Panc1 (cell line): ENCODE results near the gene SH3BGR. TPM values are rescaled to one million over a fixed set of nuclear protein-coding genes. Genes with fewer than 3 reads are reported as not detected.
A peak's percentile ranks its signal among the peaks of the same experiment; 100 is the strongest.

ENCODE experiments used
- ATAC-seq: fragments of 200-7000 bp; cut with Tn5 transposase; 2 replicates; pipeline ENCODE4 v1.9.1; 2020; ENCODE audit warnings: mild to moderate bottlenecking, moderate library complexity
- BruUV-seq: library from RNA; stranded (reverse); fragments of 400-500 nt; replicated peaks from 2 replicates; lab custom pipeline; 2021; lab: Mats Ljungman, UMichigan
- CTCF ChIA-PET: fragments of 300-600 bp; sonication (Branson Sonifier 250); formaldehyde crosslinking; loops from one replicate; lab custom pipeline; 2022; ENCODE audit warnings: antibody characterized with exemption; lab: Charles Lee
- POLR2A ChIA-PET: fragments of 300-600 bp; sonication (Branson Sonifier 250); formaldehyde crosslinking; loops from one replicate; lab custom pipeline; 2022; ENCODE audit warnings: antibody characterized with exemption; lab: Charles Lee
- DNase-seq: peaks from one replicate; pipeline ENCODE4 v3.0.0-alpha.2; 2010; ENCODE audit warnings: low read depth, low spot score
- H3K27ac ChIP-seq: 2 replicates; pipeline ENCODE4 v1.5.1; 2011; ENCODE audit warnings: mild to moderate bottlenecking, low read length, inconsistent platforms
- H3K27me3 ChIP-seq: fragments of 200-500 bp; sonication (Bioruptor generic); 2 replicates; pipeline ENCODE4 v1.6.0; 2014; ENCODE audit warnings: low read length, inconsistent platforms; ENCODE audit not compliant: control insufficient read depth, insufficient read depth
- H3K36me3 ChIP-seq: fragments of 200-500 bp; sonication (Bioruptor generic); 2 replicates; pipeline ENCODE4 v1.5.1; 2014; ENCODE audit warnings: inconsistent platforms, mild to moderate bottlenecking, low read length, moderate library complexity; ENCODE audit not compliant: control insufficient read depth, insufficient read depth
- H3K4me1 ChIP-seq: 2 replicates; pipeline ENCODE4 v1.5.1; 2011; ENCODE audit warnings: inconsistent platforms, mild to moderate bottlenecking, low read length, moderate library complexity; ENCODE audit not compliant: control insufficient read depth, insufficient read depth
- H3K4me3 ChIP-seq, 2 experiments: 2 replicates each; pipeline ENCODE4 v1.5.1; 2011 to 2012; ENCODE audit warnings: low read depth in 2 of 2, low read length in 2 of 2, mild to moderate bottlenecking in 2 of 2, inconsistent platforms in 1 of 2, moderate library complexity in 1 of 2
- H3K9me3 ChIP-seq: fragments of 200-500 bp; sonication (Bioruptor generic); 2 replicates; pipeline ENCODE4 v1.5.1; 2014; ENCODE audit warnings: low read depth, mild to moderate bottlenecking, inconsistent platforms, low read length, moderate library complexity; ENCODE audit not compliant: control insufficient read depth, insufficient read depth
- CTCF ChIP-seq: fragments of 450-650 bp; IDR thresholded peaks from 2 replicates; pipeline ENCODE4 v1.5.1; 2017; ENCODE audit warnings: mild to moderate bottlenecking
- POLR2AphosphoS5 ChIP-seq: IDR thresholded peaks from 2 replicates; pipeline ENCODE4 v1.6.1; 2012; ENCODE audit warnings: mild to moderate bottlenecking, low read depth, low read length, moderate library complexity
- REST ChIP-seq, 2 experiments: IDR thresholded peaks; 2 replicates each; pipeline ENCODE4 v1.6.1; 2011 to 2012; ENCODE audit warnings: low read depth in 2 of 2, control low read depth in 1 of 2, low read length in 1 of 2, mild to moderate bottlenecking in 1 of 2, moderate library complexity in 1 of 2; ENCODE audit not compliant: insufficient read depth in 1 of 2
- SIN3A ChIP-seq: IDR thresholded peaks from 2 replicates; pipeline ENCODE4 v1.6.1; 2012; ENCODE audit warnings: low read depth, mild to moderate bottlenecking, low read length, moderate library complexity, borderline replicate concordance; ENCODE audit not compliant: insufficient read depth
- TCF7L2 ChIP-seq: IDR thresholded peaks from 2 replicates; pipeline ENCODE4 v1.6.1; 2011; ENCODE audit warnings: mild to moderate bottlenecking, low read depth, low read length, inconsistent platforms
- in situ Hi-C: cut with HindIII; loops from 2 replicates; pipeline ENCODE4 v1.10.0; 2016; ENCODE audit warnings: low sequenced_read_pairs, low pct_unique_long_range_greater_than_20kb
- intact Hi-C: fragments of 100-400 bp; cut with micrococcal nuclease; formaldehyde crosslinking; loops from one replicate; pipeline ENCODE4 v1.10.0; 2022; ENCODE audit not compliant: unreplicated experiment
- total RNA-seq: library from RNA; stranded (reverse); gene quantifications from one replicate; pipeline ENCODE4 v1.2.1, GENCODE V29; 2021; ENCODE audit not compliant: unreplicated experiment

The SH3BGR gene
- total RNA-seq, 1 experiment from 2014 or later = 1.7 TPM

- Histone ChIP-seq H3K4me1 (no peaks in the 10 kb centered on the region), H3K4me3 (no peak overlapping the region), H3K36me3 (no peaks in the 10 kb centered on the region), H3K9me3 (no peaks in the 10 kb centered on the region), H3K27ac (no peak overlapping the region), H3K27me3 (no peaks in the 10 kb centered on the region)
- in situ Hi-C loops = no loop called here
- ATAC-seq = no peak
- POLR2A ChIA-PET = no interaction called here
- BruUV-seq = no TSS peak
- CTCF ChIA-PET = no interaction called here
- intact Hi-C loops = no loop called here
- TF ChIP-seq TCF7L2 (no peak), SIN3A (no peak), POLR2AphosphoS5 (no peak), REST (IDR thresholded peaks at IDR 0.05; ENCODE audit: insufficient read depth in 1 of 2, low read depth in 2 of 2, low read length in 1 of 2) (peak; percentile 43 to 63; a peak in 1 of 4 replicates), CTCF (no peak)
- no peak for DNase-seq
Observed at GRCh38 chr21:39529026-39529425, 77.3 kb downstream of the SH3BGR start.

GRCh38 chr21:39531064-39531463, 79.3 kb downstream of the SH3BGR start:
- no peak for DNase-seq
- Histone ChIP-seq H3K36me3 (no peaks in the 10 kb centered on the region), H3K4me1 (no peaks in the 10 kb centered on the region), H3K9me3 (no peaks in the 10 kb centered on the region), H3K27ac (no peak overlapping the region), H3K27me3 (no peaks in the 10 kb centered on the region), H3K4me3 (no peak overlapping the region)
- intact Hi-C loops = no loop called here
- in situ Hi-C loops = no loop called here
- TF ChIP-seq CTCF (no peak), SIN3A (no peak), POLR2AphosphoS5 (no peak), TCF7L2 (no peak), REST (IDR thresholded peaks at IDR 0.05; ENCODE audit: insufficient read depth in 1 of 2, low read depth in 2 of 2, low read length in 1 of 2) (no peak)
- CTCF ChIA-PET = no interaction called here
- no TSS peak for BruUV-seq
- ATAC-seq = no peak
- POLR2A ChIA-PET = no interaction called here
